IPS DF 6.9 (cell line): ENCODE measurements around the gene NUP210L.
"Not testable (repeated sequence)": the region's sequence is repeated elsewhere in the genome, so short reads cannot be mapped to it uniquely, and the experiment has no call there.

Experiments
- DNase-seq: peaks from one replicate; pipeline ENCODE4 v3.0.0-alpha.2; 2013; ENCODE audit warnings: low read depth, low spot score
- H3K27ac ChIP-seq: one replicate; pipeline ENCODE4 v1.5.1; 2013; ENCODE audit warnings: low read length, control low read depth
- H3K27me3 ChIP-seq: 2 replicates; pipeline ENCODE4 v1.6.1; 2013; ENCODE audit warnings: mild to moderate bottlenecking, low read length; ENCODE audit not compliant: control insufficient read depth, insufficient read depth
- H3K36me3 ChIP-seq: 2 replicates; pipeline ENCODE4 v1.6.1; 2013; ENCODE audit warnings: low read length; ENCODE audit not compliant: control insufficient read depth, insufficient read depth
- H3K4me1 ChIP-seq: 2 replicates; pipeline ENCODE4 v1.6.1; 2013; ENCODE audit warnings: low read length; ENCODE audit not compliant: control insufficient read depth, insufficient read depth
- H3K4me3 ChIP-seq: 2 replicates; pipeline ENCODE4 v1.5.1; 2013; ENCODE audit warnings: mild to moderate bottlenecking, low read length
- H3K9me3 ChIP-seq: 2 replicates; pipeline ENCODE4 v1.6.1; 2013; ENCODE audit warnings: low read length, inconsistent platforms; ENCODE audit not compliant: control insufficient read depth, insufficient read depth
- WGBS: extraction: QIAGEN DNeasy Blood & Tissue Kit; methylation state at CpG from one replicate; pipeline ENCODE4 v1.1.7; 2013; ENCODE audit warnings: mixed read lengths, missing lambda C conversion rate; ENCODE audit not compliant: insufficient read length, insufficient coverage; 5-methylcytosine and 5-hydroxymethylcytosine counted together

The NUP210L gene

DNA sequence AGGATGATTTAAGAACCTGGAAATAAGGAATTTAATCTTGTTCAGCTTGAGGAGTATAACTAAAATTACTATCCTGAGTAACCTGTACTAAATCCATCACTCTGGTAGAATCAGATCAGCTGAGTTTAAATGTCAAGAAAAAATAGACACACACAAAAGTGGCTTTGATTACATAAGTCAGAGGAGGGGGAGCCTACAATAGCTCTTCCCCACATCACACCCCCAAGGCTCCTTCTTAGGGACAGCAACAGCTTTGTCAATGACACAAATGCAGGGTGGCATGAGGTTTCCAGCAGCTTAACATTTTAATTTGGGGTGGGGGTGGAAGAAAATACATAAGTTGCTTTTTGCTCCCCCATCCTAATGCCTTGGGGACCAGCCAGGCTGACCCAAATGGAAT is 12.6 kb upstream of the NUP210L start:
- Histone ChIP-seq H3K4me3 (no peak overlapping the region), H3K27ac (no peak overlapping the region), H3K9me3 (no peaks in the 10 kb centered on the region), H3K36me3 (peaks cover 43% of the 10 kb centered on the region; the same call in 1 of the 2 replicates), H3K4me1 (no peaks in the 10 kb centered on the region), H3K27me3 (no peaks in the 10 kb centered on the region)
- DNase-seq = no peak

DNA sequence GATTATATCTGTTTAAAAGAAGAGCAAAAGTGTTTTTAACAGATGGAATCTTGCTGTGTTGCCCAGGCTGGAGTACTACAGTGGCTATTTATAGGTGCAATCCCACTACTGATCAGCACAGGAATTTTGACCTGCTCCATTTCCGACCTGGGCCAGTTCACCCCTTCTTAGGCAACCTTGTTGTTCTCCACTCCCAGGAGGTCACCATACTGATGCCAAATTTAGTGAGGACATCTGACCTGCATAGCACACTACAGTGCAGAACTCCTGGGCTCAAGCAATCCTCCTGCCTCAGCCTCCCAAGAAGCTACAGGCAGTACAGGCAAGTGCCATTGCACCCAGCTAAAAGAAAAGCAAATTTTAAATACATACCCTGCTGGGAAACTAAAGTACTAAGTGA is 11.3 kb upstream of the NUP210L start:
- no peaks in the 10 kb centered on the region for H3K27me3 ChIP-seq
- no peaks in the 10 kb centered on the region for H3K9me3 ChIP-seq
- no peak overlapping the region for H3K4me3 ChIP-seq
- no peak overlapping the region for H3K27ac ChIP-seq
- H3K4me1 ChIP-seq = no peaks in the 10 kb centered on the region
- DNase-seq = no peak
- H3K36me3 ChIP-seq = peaks cover 33% of the 10 kb centered on the region; the same call in 1 of the 2 replicates
- no CpG with 5 or more reads among the region's 1 CpG for WGBS

DNA sequence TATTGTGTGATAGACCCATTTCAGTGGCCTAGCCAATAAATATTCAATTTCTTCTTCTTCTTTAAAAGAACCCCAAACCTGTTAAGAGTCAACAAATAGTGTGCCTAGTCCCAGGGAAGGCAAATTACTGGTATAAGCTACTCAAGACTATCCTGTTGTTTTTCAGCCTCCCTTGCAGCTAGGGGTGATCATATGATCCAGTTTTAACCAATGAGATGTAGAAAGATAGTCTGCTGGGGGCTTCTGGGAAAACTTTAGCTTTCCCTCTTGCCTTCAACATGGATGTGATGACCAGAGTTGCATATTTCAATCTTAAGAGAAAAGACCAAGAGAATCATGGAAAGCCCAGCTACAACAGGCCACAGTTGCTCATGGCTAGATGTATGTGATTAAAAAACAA is 4.7 kb upstream of the NUP210L start:
- Histone ChIP-seq H3K27ac (no peak overlapping the region), H3K4me1 (no peaks in the 10 kb centered on the region; the same call in 1 of the 2 replicates), H3K27me3 (no peaks in the 10 kb centered on the region), H3K4me3 (no peak overlapping the region), H3K9me3 (no peaks in the 10 kb centered on the region), H3K36me3 (peaks cover 23% of the 10 kb centered on the region; the same call in 1 of the 2 replicates)
- DNase-seq = no peak

DNA sequence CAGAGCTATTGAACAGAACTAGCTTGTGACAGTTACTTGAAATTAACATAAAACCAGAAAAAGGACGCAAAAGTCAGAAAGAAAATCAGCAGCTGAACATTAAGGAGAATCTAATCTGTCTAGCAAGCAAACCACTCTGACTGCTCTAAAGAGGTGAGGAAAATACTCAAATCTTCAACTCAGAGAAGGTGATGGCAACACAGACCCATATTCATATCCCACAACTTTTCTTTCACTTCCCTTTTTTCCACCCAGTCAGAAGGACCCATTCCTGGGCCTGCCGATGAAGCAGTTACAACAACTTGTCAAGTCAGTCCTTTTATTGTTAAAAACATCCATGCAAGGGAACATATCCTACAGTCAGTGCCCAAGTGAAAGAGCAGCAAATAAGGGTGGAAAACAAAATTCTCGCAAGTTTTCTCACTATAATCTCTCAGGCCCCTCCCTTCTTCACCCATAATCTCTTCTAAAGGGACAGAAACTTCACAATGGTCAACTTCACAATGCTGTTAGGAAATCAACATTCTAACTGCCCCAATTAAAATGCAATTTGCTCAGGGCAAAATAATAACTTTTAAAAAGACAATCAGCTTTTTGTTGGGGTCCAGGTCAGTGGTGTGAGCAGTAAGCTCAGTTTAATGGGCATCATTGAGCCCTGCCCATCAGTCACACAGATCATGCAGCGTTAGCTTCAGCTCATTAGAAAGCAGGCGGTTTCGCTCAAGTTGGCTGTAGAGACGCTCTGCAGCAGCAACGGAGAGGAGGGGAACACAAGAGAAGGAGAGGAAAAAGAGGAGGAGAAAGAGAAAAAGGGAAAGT is 3.6 kb upstream of the NUP210L start:
- Histone ChIP-seq H3K4me1 (no peaks in the 10 kb centered on the region; the same call in 1 of the 2 replicates), H3K27me3 (no peaks in the 10 kb centered on the region), H3K4me3 (no peak overlapping the region), H3K9me3 (no peaks in the 10 kb centered on the region), H3K27ac (no peak overlapping the region), H3K36me3 (peaks cover 18% of the 10 kb centered on the region; the same call in 1 of the 2 replicates)
- no peak for DNase-seq
- WGBS = no CpG with 5 or more reads among the region's 8 CpGs

DNA sequence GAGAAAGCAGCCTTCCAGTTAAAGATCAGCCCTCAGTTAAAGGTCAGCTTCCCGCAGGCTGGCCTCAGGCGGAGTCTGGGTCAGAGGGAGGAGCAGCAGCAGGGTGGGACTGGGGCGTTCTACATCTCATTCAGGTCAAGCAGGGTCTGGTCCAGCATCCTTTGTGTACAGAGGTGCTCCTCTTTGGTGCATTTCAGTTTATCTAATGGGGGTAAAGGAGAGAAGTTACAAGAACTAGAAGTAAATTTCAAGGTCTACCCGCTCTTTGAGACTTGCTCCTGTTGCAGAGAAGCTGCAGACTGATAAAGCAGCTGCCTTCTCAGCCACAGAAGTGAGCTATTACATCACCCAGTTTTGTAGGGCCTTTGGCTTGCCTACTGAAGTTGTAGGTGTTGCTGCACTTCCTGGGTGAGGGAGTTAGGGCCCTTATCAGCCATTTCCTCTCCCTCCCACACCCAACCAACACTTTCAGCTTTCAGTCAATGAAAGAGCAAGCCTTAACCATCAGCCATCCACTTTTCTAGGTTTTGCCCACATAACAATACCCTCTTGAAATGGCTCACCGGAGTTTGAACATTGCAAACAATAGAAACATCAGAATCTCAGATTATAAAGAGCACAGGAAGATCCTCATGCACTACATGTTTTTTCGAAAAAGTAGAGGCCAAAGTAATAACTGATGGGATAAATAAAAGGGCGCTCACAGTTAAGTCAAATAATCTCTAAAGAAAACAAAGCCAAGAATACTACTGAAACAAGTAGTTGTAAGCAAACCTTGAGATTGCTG is 2.8 kb upstream of the NUP210L start:
- Histone ChIP-seq H3K36me3 (peaks cover 18% of the 10 kb centered on the region; the same call in 1 of the 2 replicates), H3K4me3 (no peak overlapping the region), H3K9me3 (no peaks in the 10 kb centered on the region), H3K27me3 (no peaks in the 10 kb centered on the region), H3K4me1 (no peaks in the 10 kb centered on the region; the same call in 1 of the 2 replicates), H3K27ac (no peak overlapping the region)
- WGBS = no CpG with 5 or more reads among the region's 7 CpGs
- DNase-seq = no peak

DNA sequence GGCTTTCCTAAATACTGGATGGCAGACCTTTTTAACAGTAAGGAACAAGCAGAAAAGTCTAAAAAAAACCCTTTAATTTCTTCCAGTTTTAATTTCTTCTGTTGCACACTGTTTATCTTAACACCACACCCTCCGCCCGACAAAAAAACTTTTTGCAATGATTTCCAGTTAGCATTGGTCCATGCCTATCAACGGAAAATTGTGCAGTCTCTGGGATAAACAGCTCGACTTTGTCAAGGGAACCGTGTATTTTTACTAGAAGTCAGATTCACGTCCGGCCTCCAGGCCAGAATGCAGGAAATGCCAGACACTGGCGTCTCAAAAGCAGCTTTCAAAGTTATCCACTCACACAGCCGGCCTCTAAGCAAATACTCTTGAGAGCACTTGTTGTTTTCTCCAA is 378 bp upstream of the NUP210L start:
- H3K27ac ChIP-seq = no peak overlapping the region
- DNase-seq = no peak
- no peaks in the 10 kb centered on the region; the same call in 1 of the 2 replicates for H3K4me1 ChIP-seq
- no peak overlapping the region for H3K4me3 ChIP-seq
- 100% methylated on average over 2 of the region's 9 CpGs for WGBS
- H3K9me3 ChIP-seq = no peaks in the 10 kb centered on the region
- peaks cover 9% of the 10 kb centered on the region; the same call in 1 of the 2 replicates for H3K36me3 ChIP-seq
- H3K27me3 ChIP-seq = no peaks in the 10 kb centered on the region

DNA sequence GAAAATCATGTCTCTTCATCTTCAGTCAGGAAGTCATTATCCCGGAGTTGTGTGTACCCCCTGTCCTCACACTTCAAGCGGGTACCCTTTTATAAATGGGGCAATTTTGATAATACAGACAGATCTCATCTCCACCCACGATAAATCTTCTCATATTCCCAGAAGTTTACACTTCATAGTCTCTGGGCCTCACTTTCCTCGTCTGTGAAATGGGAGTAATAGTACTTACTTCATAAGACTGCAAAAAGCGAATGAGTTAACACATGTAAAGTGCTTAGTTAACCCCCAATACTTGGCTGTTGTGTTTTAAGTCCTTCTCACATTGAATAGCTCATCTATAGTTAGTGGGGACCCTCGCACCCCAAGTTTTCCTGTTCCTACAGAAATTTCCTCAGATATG is 820 bp downstream of the NUP210L start:
- Histone ChIP-seq H3K4me1 (no peaks in the 10 kb centered on the region; the same call in 1 of the 2 replicates), H3K27ac (no peak overlapping the region), H3K36me3 (peaks cover 8% of the 10 kb centered on the region; the same call in 1 of the 2 replicates), H3K27me3 (no peaks in the 10 kb centered on the region), H3K9me3 (no peaks in the 10 kb centered on the region), H3K4me3 (no peak overlapping the region)
- WGBS = no CpG with 5 or more reads among the region's 6 CpGs
- no peak for DNase-seq

DNA sequence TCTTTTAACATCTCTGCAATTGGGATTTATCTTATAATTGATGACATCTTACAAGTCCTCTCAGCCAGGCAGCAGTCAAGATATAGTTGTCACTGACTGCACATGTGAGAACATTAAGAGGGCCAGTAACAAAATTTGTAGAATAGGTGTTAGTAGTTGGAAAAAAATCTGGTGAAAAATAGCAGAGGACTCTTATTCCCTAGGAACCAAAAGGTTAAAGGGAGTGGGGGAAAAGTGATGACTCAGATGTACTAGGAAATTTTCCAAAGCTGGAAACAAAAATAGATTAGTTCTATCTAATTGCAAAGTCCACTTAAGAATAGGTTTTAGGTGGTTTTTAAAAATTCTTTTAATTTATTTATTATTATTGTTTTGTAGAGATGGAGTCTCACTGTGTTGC is 3.6 kb downstream of the NUP210L start:
- Histone ChIP-seq H3K4me3 (no peak overlapping the region), H3K9me3 (no peaks in the 10 kb centered on the region), H3K27ac (no peak overlapping the region), H3K4me1 (no peaks in the 10 kb centered on the region; the same call in 1 of the 2 replicates), H3K27me3 (no peaks in the 10 kb centered on the region), H3K36me3 (no peaks in the 10 kb centered on the region)
- DNase-seq = no peak

DNA sequence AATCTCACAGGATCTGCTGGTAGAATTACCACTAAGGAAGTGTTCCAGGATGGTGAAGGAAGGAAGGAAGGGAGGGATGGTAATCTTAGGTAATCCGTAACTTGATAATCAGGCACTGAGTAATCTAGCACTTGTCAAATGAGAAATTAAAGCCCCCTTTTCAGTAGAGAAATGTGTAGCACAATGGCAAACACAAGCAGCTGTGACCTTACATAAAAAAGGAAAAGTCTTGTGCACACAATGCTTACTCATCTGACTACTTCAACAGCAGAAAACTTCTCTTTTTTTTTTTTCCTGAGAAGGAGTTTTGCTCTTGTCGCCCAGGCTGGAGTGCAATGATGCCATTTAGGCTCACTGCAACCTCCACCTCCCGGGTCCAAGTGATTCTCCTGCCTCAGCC is 6.1 kb downstream of the NUP210L start:
- DNase-seq = no peak
- WGBS = no CpG with 5 or more reads among the region's 3 CpGs
- Histone ChIP-seq H3K27ac (no peak overlapping the region), H3K4me3 (no peak overlapping the region), H3K27me3 (no peaks in the 10 kb centered on the region), H3K4me1 (no peaks in the 10 kb centered on the region), H3K9me3 (no peaks in the 10 kb centered on the region), H3K36me3 (no peaks in the 10 kb centered on the region)

DNA sequence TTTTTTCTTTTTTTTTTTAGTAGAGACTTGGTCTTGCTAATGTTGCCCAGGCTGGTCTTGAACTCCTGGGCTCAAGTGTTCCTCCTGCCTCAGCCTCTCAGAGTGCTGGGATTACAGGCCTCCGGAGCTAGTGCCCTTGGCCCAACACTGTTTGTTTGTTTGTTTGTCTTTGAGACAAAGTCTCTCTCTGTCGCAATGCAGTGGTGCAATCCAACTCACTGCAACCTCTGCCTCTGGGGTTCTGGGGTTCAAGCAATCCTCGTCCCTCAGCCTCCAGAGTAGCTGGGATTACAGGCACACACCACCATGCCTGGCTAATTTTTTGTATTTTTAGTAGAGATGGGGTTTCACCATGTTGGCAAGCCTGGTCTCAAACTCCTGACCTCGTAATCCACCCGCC is 7.4 kb downstream of the NUP210L start:
- H3K27ac ChIP-seq, H3K9me3 ChIP-seq, H3K4me1 ChIP-seq, H3K27me3 ChIP-seq, H3K36me3 ChIP-seq, DNase-seq, H3K4me3 ChIP-seq: not testable (repeated sequence)
- no CpG with 5 or more reads among the region's 5 CpGs for WGBS
